Measurements from ENCODE around the gene SLC4A5.

- TF ChIP-seq, protein P1, sequence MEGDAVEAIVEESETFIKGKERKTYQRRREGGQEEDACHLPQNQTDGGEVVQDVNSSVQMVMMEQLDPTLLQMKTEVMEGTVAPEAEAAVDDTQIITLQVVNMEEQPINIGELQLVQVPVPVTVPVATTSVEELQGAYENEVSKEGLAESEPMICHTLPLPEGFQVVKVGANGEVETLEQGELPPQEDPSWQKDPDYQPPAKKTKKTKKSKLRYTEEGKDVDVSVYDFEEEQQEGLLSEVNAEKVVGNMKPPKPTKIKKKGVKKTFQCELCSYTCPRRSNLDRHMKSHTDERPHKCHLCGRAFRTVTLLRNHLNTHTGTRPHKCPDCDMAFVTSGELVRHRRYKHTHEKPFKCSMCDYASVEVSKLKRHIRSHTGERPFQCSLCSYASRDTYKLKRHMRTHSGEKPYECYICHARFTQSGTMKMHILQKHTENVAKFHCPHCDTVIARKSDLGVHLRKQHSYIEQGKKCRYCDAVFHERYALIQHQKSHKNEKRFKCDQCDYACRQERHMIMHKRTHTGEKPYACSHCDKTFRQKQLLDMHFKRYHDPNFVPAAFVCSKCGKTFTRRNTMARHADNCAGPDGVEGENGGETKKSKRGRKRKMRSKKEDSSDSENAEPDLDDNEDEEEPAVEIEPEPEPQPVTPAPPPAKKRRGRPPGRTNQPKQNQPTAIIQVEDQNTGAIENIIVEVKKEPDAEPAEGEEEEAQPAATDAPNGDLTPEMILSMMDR (IDR thresholded peaks at IDR 0.05): no peak
- no peak for TF ChIP-seq POLR2A (IDR thresholded peaks at IDR 0.05)
Measured at GRCh38 chr2:74290066-74290465, 53.1 kb downstream of the SLC4A5 start.

Data from heart left ventricle (tissue), 13 donors.